ENCODE data around the gene BBS1.

Gene BBS1

GRCh38 chr11:66477263-66478201 lies 32.9 kb upstream of the BBS1 start:
- no peak for DNase-seq

- no peak for DNase-seq
These were observed 31.6 kb upstream of the BBS1 start for GRCh38 chr11:66478729-66479393.

GRCh38 chr11:66479394-66480116 lies 30.9 kb upstream of the BBS1 start:
- DNase-seq = peak; percentile 60

- DNase-seq = peak; percentile 93
These were observed 30.1 kb upstream of the BBS1 start, which contains the start of gene DPP3 for GRCh38 chr11:66480117-66480938. Gene DPP3 (plus strand): TSS chr11:66480434. CDS start chr11:66482201, 1,767 bp downstream.

GRCh38 chr11:66484806-66485380 lies 25.5 kb upstream of the BBS1 start:
- DNase-seq = no peak

- DNase-seq = no peak
These were observed 21.5 kb upstream of the BBS1 start for GRCh38 chr11:66488957-66489356.

GRCh38 chr11:66489636-66490035 lies 20.8 kb upstream of the BBS1 start:
- DNase-seq = no peak

- DNase-seq = no peak
These were observed 19.0 kb upstream of the BBS1 start for GRCh38 chr11:66491315-66491935.

GRCh38 chr11:66492161-66492865 lies 18.1 kb upstream of the BBS1 start:
- DNase-seq = no peak

- no peak for DNase-seq
These were observed 17.3 kb upstream of the BBS1 start for GRCh38 chr11:66493130-66493529.

- no peak for DNase-seq
These were observed 16.0 kb upstream of the BBS1 start for GRCh38 chr11:66494458-66494857.

- DNase-seq = no peak
These were observed 15.5 kb upstream of the BBS1 start for GRCh38 chr11:66494935-66495334.

- DNase-seq = no peak
These were observed 15.0 kb upstream of the BBS1 start for GRCh38 chr11:66495401-66495854.

- no peak for DNase-seq
These were observed 13.2 kb upstream of the BBS1 start for GRCh38 chr11:66497206-66497605.

- DNase-seq = no peak
These were observed 11.9 kb upstream of the BBS1 start for GRCh38 chr11:66498506-66498905.

GRCh38 chr11:66505276-66505816 lies 5.1 kb upstream of the BBS1 start:
- no peak for DNase-seq

GRCh38 chr11:66509131-66509561 lies 1.3 kb upstream of the BBS1 start:
- no peak for DNase-seq

- DNase-seq = no peak
These were observed 530 bp downstream of the BBS1 start for GRCh38 chr11:66510990-66511339.

- no peak for DNase-seq
These were observed 13.2 kb downstream of the BBS1 start for GRCh38 chr11:66523611-66524010.

GRCh38 chr11:66524304-66525040 lies 14.0 kb downstream of the BBS1 start:
- no peak for DNase-seq

Data from amniotic stem cell (primary cell).